H1 (cell line): ENCODE data around the gene TMEM223. TPM values are rescaled to one million over a fixed set of nuclear protein-coding genes. Genes with fewer than 3 reads are reported as not detected.

Experiments used
- CHD2 ChIP-seq: IDR thresholded peaks from 2 replicates; pipeline ENCODE4 v1.6.1; 2012; ENCODE audit warnings: low read length, improper control_type of control experiment
- CHD7 ChIP-seq: fragments of 300-600 bp; sonication (generic); IDR thresholded peaks from 2 replicates; pipeline ENCODE4 v1.7.1; 2012; ENCODE audit warnings: low read length, moderate library complexity, mild to moderate bottlenecking, inconsistent platforms; ENCODE audit not compliant: insufficient replicate concordance
- NRF1 ChIP-seq: IDR thresholded peaks from 2 replicates; pipeline ENCODE4 v1.6.1; 2011; ENCODE audit warnings: mild to moderate bottlenecking, low read depth, low read length, improper control_type of control experiment
- POLR2A ChIP-seq, 2 experiments: IDR thresholded peaks; 1 replicate in 1 of 2; 2 replicates in 1 of 2; pipeline ENCODE4 v1.6.1; 2011; ENCODE audit warnings: low read depth in 2 of 2, low read length in 2 of 2, mild to moderate bottlenecking in 2 of 2; ENCODE audit errors: control extremely low read depth in 1 of 2
- RBBP5 ChIP-seq: IDR thresholded peaks from 2 replicates; pipeline ENCODE4 v1.7.1; 2012; ENCODE audit warnings: low read depth, mild to moderate bottlenecking, inconsistent platforms, low read length, moderate library complexity, borderline replicate concordance
- SAP30 ChIP-seq: fragments of 300-600 bp; sonication (generic); IDR thresholded peaks from 2 replicates; pipeline ENCODE4 v1.7.1; 2012; ENCODE audit warnings: low read length, moderate library complexity, mild to moderate bottlenecking, inconsistent platforms; ENCODE audit not compliant: insufficient read depth, insufficient replicate concordance
- SRF ChIP-seq: IDR thresholded peaks from 2 replicates; pipeline ENCODE4 v1.6.1; 2011; ENCODE audit warnings: mild to moderate bottlenecking, low read depth, low read length, moderate library complexity
- TAF1 ChIP-seq: IDR thresholded peaks from 2 replicates; pipeline ENCODE4 v1.6.1; 2011; ENCODE audit warnings: mild to moderate bottlenecking, low read depth, low read length
- TBP ChIP-seq: IDR thresholded peaks from 2 replicates; pipeline ENCODE4 v1.6.1; 2011; ENCODE audit warnings: low read depth, low read length, improper control_type of control experiment
- YY1 ChIP-seq: IDR thresholded peaks from 2 replicates; pipeline ENCODE4 v1.6.1; 2011; ENCODE audit warnings: low read depth, mild to moderate bottlenecking, low read length
- polyA plus RNA-seq, 7 experiments: library from polyadenylated mRNA; depleted of rRNA in 3 of 7; stranded (reverse) in 5 of 7; unstranded in 2 of 7; fragments of >200 nt in 5 of 7; fragments of 200-250 nt in 2 of 7; gene quantifications; 1 replicate in 5 of 7; 2 replicates in 1 of 7; 4 replicates in 1 of 7; pipeline versions ENCODE4 v1.2.1 to v1.2.3, GENCODE V29; 2011 to 2013; ENCODE audit warnings: missing spikeins in 2 of 7, mixed read lengths in 2 of 7
- total RNA-seq: library from RNA; stranded (reverse); fragmentation: NEBNext Ultra II Directional; extraction: Animal tissue kit (Norgen Biotek cat#: 25700); gene quantifications from 2 replicates; pipeline ENCODE4 v1.2.1, GENCODE V29; 2021

TMEM223 gene
- total and polyA plus RNA-seq, 2 of the 8 experiments (the other 6 are each of a cell fraction or from before 2014, with no cell fraction given) = 22.9 to 64.1 TPM

- TF ChIP-seq CHD7 = no peak
- TF ChIP-seq TBP = peak; percentile 88
- TF ChIP-seq SRF = peak; percentile 85
- peak; percentile 89 for TF ChIP-seq RBBP5
- no peak for TF ChIP-seq NRF1
- peak; percentile 96 for TF ChIP-seq TAF1
- peak; percentile 98 for TF ChIP-seq YY1
- peak; percentile 99 for TF ChIP-seq SAP30
- peak; percentile 90 to 94; a peak in 2 of 3 replicates for TF ChIP-seq POLR2A (IDR thresholded peaks at IDR 0.05; ENCODE audit: control extremely low read depth in 1 of 2, low read depth in 2 of 2, low read length in 2 of 2)
- TF ChIP-seq CHD2 = peak; percentile 54; the same call in 1 of the 2 replicates
Measured at GRCh38 chr11:62839050-62839945, 47.5 kb upstream of the TMEM223 start, which contains the start of gene WDR74 (continued).
